Neural crest cell (in vitro differentiated cells): ENCODE results near the gene HYPK. TPM values are rescaled to one million over a fixed set of nuclear protein-coding genes. Genes with fewer than 3 reads are reported as not detected.

ENCODE experiments used
- DNase-seq: peaks from one replicate; pipeline ENCODE4 v3.0.0; 2021; ENCODE audit warnings: low read depth, mixed read lengths, low spot score
- H3K27ac Mint-ChIP-seq: one replicate; pipeline ENCODE4 v1.8.0; 2021; ENCODE audit warnings: mild to moderate bottlenecking, mixed read lengths; ENCODE audit not compliant: unreplicated experiment
- H3K27me3 Mint-ChIP-seq: 2 replicates; pipeline ENCODE4 v1.8.0; 2021; ENCODE audit warnings: low read depth, mild to moderate bottlenecking, mixed read lengths
- H3K36me3 Mint-ChIP-seq: 2 replicates; pipeline ENCODE4 v1.8.0; 2021; ENCODE audit warnings: low read depth, mild to moderate bottlenecking, mixed read lengths
- H3K4me1 Mint-ChIP-seq: 2 replicates; pipeline ENCODE4 v1.8.0; 2021; ENCODE audit warnings: mixed read lengths
- H3K4me3 Mint-ChIP-seq: one replicate; pipeline ENCODE4 v1.8.0; 2021; ENCODE audit warnings: mild to moderate bottlenecking, mixed read lengths
- H3K9me3 Mint-ChIP-seq: 2 replicates; pipeline ENCODE4 v1.8.0; 2021; ENCODE audit warnings: mixed read lengths
- CTCF ChIP-seq: fragments of 200-600 bp; sonication (generic); conservative IDR thresholded peaks from 2 replicates; pipeline ENCODE4 v1.5.0; 2021; ENCODE audit warnings: antibody characterized with exemption, mild to moderate bottlenecking
- long read RNA-seq: library from polyadenylated mRNA; unstranded; transcript quantifications from one replicate; pipeline ENCODE4 v2.0.0, GENCODE V29; 2020
- total RNA-seq: library from RNA; stranded (reverse); gene quantifications from 2 replicates; pipeline ENCODE4 v1.2.1, GENCODE V29; 2021

HYPK gene
- total RNA-seq: 12.0 and 19.8 TPM in 2 replicates
- long read RNA-seq, transcript HYPK-202 (4 exons, 1,051 nt): major isoform, 11 of 11 reads
- long read RNA-seq, partial matches to known transcripts: 0 of 11 reads
- long read RNA-seq, other reads (novel, unspliced or antisense): 0 of 11 reads

GRCh38 chr15:43800286-43801141 is at the start of gene HYPK:
Gene HYPK (plus strand): TSS chr15:43800599. CDS start chr15:43800623, 24 bp downstream.
- no peaks in the 10 kb centered on the region for H3K9me3 Mint-ChIP-seq
- H3K27me3 Mint-ChIP-seq: no peaks in the 10 kb centered on the region
- H3K4me3 Mint-ChIP-seq: peak within 1 kb of the TSS; percentile 95
- H3K27ac Mint-ChIP-seq: peak within 1 kb of the TSS; percentile 97
- TF ChIP-seq CTCF: no peak
- peaks cover 32% of the 10 kb centered on the region for H3K4me1 Mint-ChIP-seq
- DNase-seq: peak; percentile 73
- H3K36me3 Mint-ChIP-seq: peaks cover 25% of the 10 kb centered on the region

- no peak for TF ChIP-seq CTCF
- H3K4me1 Mint-ChIP-seq: peaks cover 25% of the 10 kb centered on the region
- H3K27me3 Mint-ChIP-seq: no peaks in the 10 kb centered on the region
- H3K27ac Mint-ChIP-seq: no peak overlapping the region
- no peaks in the 10 kb centered on the region for H3K9me3 Mint-ChIP-seq
- peaks cover 16% of the 10 kb centered on the region for H3K36me3 Mint-ChIP-seq
- DNase-seq: no peak
- peak overlapping the region; percentile 0 for H3K4me3 Mint-ChIP-seq
Observed at GRCh38 chr15:43751885-43752284, 48.5 kb upstream of the HYPK start.

- H3K9me3 Mint-ChIP-seq: no peaks in the 10 kb centered on the region
- DNase-seq: no peak
- TF ChIP-seq CTCF: no peak
- H3K4me1 Mint-ChIP-seq: no peaks in the 10 kb centered on the region
- H3K27me3 Mint-ChIP-seq: no peaks in the 10 kb centered on the region
- peaks cover 15% of the 10 kb centered on the region for H3K36me3 Mint-ChIP-seq
- H3K4me3 Mint-ChIP-seq: no peak overlapping the region
- H3K27ac Mint-ChIP-seq: no peak overlapping the region
Observed at GRCh38 chr15:43762824-43763223, 37.6 kb upstream of the HYPK start.

- DNase-seq: no peak
- no peak overlapping the region for H3K27ac Mint-ChIP-seq
- H3K27me3 Mint-ChIP-seq: no peaks in the 10 kb centered on the region
- H3K36me3 Mint-ChIP-seq: peaks cover 19% of the 10 kb centered on the region
- H3K4me3 Mint-ChIP-seq: no peak overlapping the region
- H3K4me1 Mint-ChIP-seq: no peaks in the 10 kb centered on the region
- TF ChIP-seq CTCF: no peak
- H3K9me3 Mint-ChIP-seq: no peaks in the 10 kb centered on the region
Observed at GRCh38 chr15:43763819-43764446, 36.5 kb upstream of the HYPK start.

GRCh38 chr15:43769584-43770228 is 30.7 kb upstream of the HYPK start:
- no peaks in the 10 kb centered on the region for H3K9me3 Mint-ChIP-seq
- H3K27ac Mint-ChIP-seq: no peak overlapping the region
- peak; percentile 64 for DNase-seq
- peaks cover 31% of the 10 kb centered on the region for H3K36me3 Mint-ChIP-seq
- no peak overlapping the region for H3K4me3 Mint-ChIP-seq
- H3K27me3 Mint-ChIP-seq: no peaks in the 10 kb centered on the region
- H3K4me1 Mint-ChIP-seq: no peaks in the 10 kb centered on the region
- peak; percentile 86 for TF ChIP-seq CTCF
